ENCODE results near the gene CELA3A. TPM values are rescaled to one million over a fixed set of nuclear protein-coding genes. Genes with fewer than 3 reads are reported as not detected.

Gene CELA3A
- total and polyA plus RNA-seq, 2 of the 13 experiments (the other 11 are each of a cell fraction or from before 2014, with no cell fraction given) = 0.09 TPM; not detected in 1

GRCh38 chr1:22048351-22049192 lies 47.1 kb downstream of the CELA3A start (continued):
- TF ChIP-seq THAP9 (CRISPR knock-in tag; IDR thresholded peaks at IDR 0.05; ENCODE audit: borderline replicate concordance) = no peak
- peak; percentile 66; the same call in 1 of the 2 replicates for TF ChIP-seq ARID3A (IDR thresholded peaks at IDR 0.05; ENCODE audit: low read depth, low read length)
- no peak for TF ChIP-seq ZSCAN21 (CRISPR knock-in tag; IDR thresholded peaks at IDR 0.05; ENCODE audit: borderline replicate concordance)
- TF ChIP-seq ZNF674 (CRISPR knock-in tag; IDR thresholded peaks at IDR 0.05; ENCODE audit: low read depth) = no peak
- no peak for TF ChIP-seq ZNF414 (CRISPR knock-in tag; IDR thresholded peaks at IDR 0.05)
- TF ChIP-seq SAP130 (CRISPR knock-in tag; IDR thresholded peaks at IDR 0.05; ENCODE audit: low read depth) = 0 out of 2 replicates have a peak, but pooled peaks have one; percentile 35
